ENCODE data around the gene FAM78B.

Gene FAM78B

GRCh38 chr1:166165661-166166328, 1.0 kb downstream of the FAM78B start:
- no peak for TF ChIP-seq YY1 (IDR thresholded peaks at IDR 0.05; ENCODE audit: low read depth)
- TF ChIP-seq TEAD4 (IDR thresholded peaks at IDR 0.05), result no peak
- TF ChIP-seq CREB1 (IDR thresholded peaks at IDR 0.05; ENCODE audit: low read depth), result no peak
- TF ChIP-seq NFIC (IDR thresholded peaks at IDR 0.05), result no peak

- TF ChIP-seq REST (IDR thresholded peaks at IDR 0.05; ENCODE audit: low read depth) (peak; percentile 44), NFIC (IDR thresholded peaks at IDR 0.05) (no peak)
Measured at GRCh38 chr1:166164995-166165660, 1.7 kb downstream of the FAM78B start.

GRCh38 chr1:166164646-166164994, 2.2 kb downstream of the FAM78B start:
- TF ChIP-seq NFIC (IDR thresholded peaks at IDR 0.05) (no peak), FOXM1 (IDR thresholded peaks at IDR 0.05; ENCODE audit: borderline replicate concordance, low read depth) (no peak), MAX (IDR thresholded peaks at IDR 0.05) (no peak), USF1 (IDR thresholded peaks at IDR 0.05) (no peak)

GRCh38 chr1:166159656-166160055, 7.1 kb downstream of the FAM78B start:
- TF ChIP-seq RAD21 (IDR thresholded peaks at IDR 0.05; ENCODE audit: low read depth) (no peak), REST (IDR thresholded peaks at IDR 0.05; ENCODE audit: low read depth) (no peak), TAF1 (IDR thresholded peaks at IDR 0.05; ENCODE audit: low read depth) (no peak), TCF12 (IDR thresholded peaks at IDR 0.05; ENCODE audit: low read depth) (no peak), CREB1 (IDR thresholded peaks at IDR 0.05; ENCODE audit: low read depth) (no peak), YY1 (IDR thresholded peaks at IDR 0.05; ENCODE audit: low read depth) (no peak), EP300 (IDR thresholded peaks at IDR 0.05; ENCODE audit: borderline replicate concordance) (no peak), ZBTB7A (IDR thresholded peaks at IDR 0.05; ENCODE audit: low read depth) (no peak), TEAD4 (IDR thresholded peaks at IDR 0.05) (no peak), FOXM1 (IDR thresholded peaks at IDR 0.05; ENCODE audit: borderline replicate concordance, low read depth) (no peak), CEBPB (IDR thresholded peaks at IDR 0.05) (no peak)

GRCh38 chr1:166156674-166157073, 10.1 kb downstream of the FAM78B start:
- TF ChIP-seq NFIC (IDR thresholded peaks at IDR 0.05) (no peak), FOXM1 (IDR thresholded peaks at IDR 0.05; ENCODE audit: borderline replicate concordance, low read depth) (no peak), CEBPB (IDR thresholded peaks at IDR 0.05) (no peak), ZBTB7A (IDR thresholded peaks at IDR 0.05; ENCODE audit: low read depth) (no peak), EP300 (IDR thresholded peaks at IDR 0.05; ENCODE audit: borderline replicate concordance) (no peak), EGR1 (IDR thresholded peaks at IDR 0.05) (no peak), CREB1 (IDR thresholded peaks at IDR 0.05; ENCODE audit: low read depth) (no peak), TCF12 (IDR thresholded peaks at IDR 0.05; ENCODE audit: low read depth) (no peak), TAF1 (IDR thresholded peaks at IDR 0.05; ENCODE audit: low read depth) (no peak), YY1 (IDR thresholded peaks at IDR 0.05; ENCODE audit: low read depth) (no peak), MAX (IDR thresholded peaks at IDR 0.05) (no peak), TEAD4 (IDR thresholded peaks at IDR 0.05) (no peak), USF1 (IDR thresholded peaks at IDR 0.05) (no peak), RAD21 (IDR thresholded peaks at IDR 0.05; ENCODE audit: low read depth) (no peak), REST (IDR thresholded peaks at IDR 0.05; ENCODE audit: low read depth) (no peak)

All from Ishikawa (cell line).